ENCODE results near the gene ARHGEF16. TPM values are rescaled to one million over a fixed set of nuclear protein-coding genes. Genes with fewer than 3 reads are reported as not detected.

ARHGEF16 gene
- total RNA-seq, 1 donor from 2014 or later: 2.0 TPM

GRCh38 chr1:3459051-3459908, 4.8 kb downstream of the ARHGEF16 start:
- H3K9me3 Mint-ChIP-seq (ENCODE audit: low read depth): no peaks in the 10 kb centered on the region
- no peaks in the 10 kb centered on the region for H3K36me3 Mint-ChIP-seq (ENCODE audit: low read depth)
- H3K27me3 Mint-ChIP-seq (ENCODE audit: low read depth): no peaks in the 10 kb centered on the region
- peaks cover 47% of the 10 kb centered on the region for H3K4me1 Mint-ChIP-seq (ENCODE audit: low read depth)
- no peak for TF ChIP-seq CTCF (IDR thresholded peaks at IDR 0.05)
- H3K27ac Mint-ChIP-seq (ENCODE audit: unreplicated experiment): peak overlapping the region; percentile 93
- no peak overlapping the region for H3K4me3 Mint-ChIP-seq (ENCODE audit: unreplicated experiment)
- peak; percentile 79 for DNase-seq (ENCODE audit: low spot score)

- no peak for TF ChIP-seq CTCF (IDR thresholded peaks at IDR 0.05)
- no peaks in the 10 kb centered on the region for H3K9me3 Mint-ChIP-seq (ENCODE audit: low read depth)
- DNase-seq (ENCODE audit: low spot score): peak; percentile 85
- peak overlapping the region; percentile 93 for H3K27ac Mint-ChIP-seq (ENCODE audit: unreplicated experiment)
- H3K4me1 Mint-ChIP-seq (ENCODE audit: low read depth): peaks cover 47% of the 10 kb centered on the region
- no peak overlapping the region for H3K4me3 Mint-ChIP-seq (ENCODE audit: unreplicated experiment)
- H3K27me3 Mint-ChIP-seq (ENCODE audit: low read depth): no peaks in the 10 kb centered on the region
- H3K36me3 Mint-ChIP-seq (ENCODE audit: low read depth): no peaks in the 10 kb centered on the region
These were observed 5.6 kb downstream of the ARHGEF16 start for GRCh38 chr1:3459940-3460671.

GRCh38 chr1:3460672-3461131, 6.2 kb downstream of the ARHGEF16 start:
- H3K27me3 Mint-ChIP-seq (ENCODE audit: low read depth): no peaks in the 10 kb centered on the region
- H3K9me3 Mint-ChIP-seq (ENCODE audit: low read depth): no peaks in the 10 kb centered on the region
- peaks cover 47% of the 10 kb centered on the region for H3K4me1 Mint-ChIP-seq (ENCODE audit: low read depth)
- H3K27ac Mint-ChIP-seq (ENCODE audit: unreplicated experiment): peak overlapping the region; percentile 93
- DNase-seq (ENCODE audit: low spot score): peak; percentile 72
- no peak for TF ChIP-seq CTCF (IDR thresholded peaks at IDR 0.05)
- peak overlapping the region; percentile 25 for H3K4me3 Mint-ChIP-seq (ENCODE audit: unreplicated experiment)
- H3K36me3 Mint-ChIP-seq (ENCODE audit: low read depth): no peaks in the 10 kb centered on the region

- Mint-ChIP-seq H3K27me3 (ENCODE audit: low read depth) (no peaks in the 10 kb centered on the region), H3K27ac (ENCODE audit: unreplicated experiment) (peak overlapping the region; percentile 93), H3K4me1 (ENCODE audit: low read depth) (peaks cover 47% of the 10 kb centered on the region), H3K4me3 (ENCODE audit: unreplicated experiment) (no peak overlapping the region), H3K36me3 (ENCODE audit: low read depth) (no peaks in the 10 kb centered on the region), H3K9me3 (ENCODE audit: low read depth) (no peaks in the 10 kb centered on the region)
- peak; percentile 79 for DNase-seq (ENCODE audit: low spot score)
- TF ChIP-seq CTCF (IDR thresholded peaks at IDR 0.05): no peak
These were observed 6.9 kb downstream of the ARHGEF16 start for GRCh38 chr1:3461238-3461933.

- no peak overlapping the region for H3K27ac Mint-ChIP-seq (ENCODE audit: unreplicated experiment)
- peak; percentile 78 for DNase-seq (ENCODE audit: low spot score)
- H3K36me3 Mint-ChIP-seq (ENCODE audit: low read depth): no peaks in the 10 kb centered on the region
- peaks cover 47% of the 10 kb centered on the region for H3K4me1 Mint-ChIP-seq (ENCODE audit: low read depth)
- no peak for TF ChIP-seq CTCF (IDR thresholded peaks at IDR 0.05)
- no peak overlapping the region for H3K4me3 Mint-ChIP-seq (ENCODE audit: unreplicated experiment)
- H3K27me3 Mint-ChIP-seq (ENCODE audit: low read depth): no peaks in the 10 kb centered on the region
- no peaks in the 10 kb centered on the region for H3K9me3 Mint-ChIP-seq (ENCODE audit: low read depth)
These were observed 7.4 kb downstream of the ARHGEF16 start for GRCh38 chr1:3461934-3462275.
